HUES48 (cell line): ENCODE results near the gene SLC17A6.

ENCODE experiments used
- H3K27ac ChIP-seq: one replicate; pipeline ENCODE4 v1.7.0; 2013; ENCODE audit warnings: low read depth, low read length, inconsistent platforms
- H3K27me3 ChIP-seq: 2 replicates; pipeline ENCODE4 v1.6.1; 2013; ENCODE audit warnings: mild to moderate bottlenecking, low read length; ENCODE audit not compliant: control insufficient read depth, insufficient read depth
- H3K36me3 ChIP-seq: 2 replicates; pipeline ENCODE4 v1.6.1; 2013; ENCODE audit warnings: low read length; ENCODE audit not compliant: control insufficient read depth, insufficient read depth
- H3K4me1 ChIP-seq: 2 replicates; pipeline ENCODE4 v1.6.1; 2013; ENCODE audit warnings: mild to moderate bottlenecking, low read length; ENCODE audit not compliant: control insufficient read depth, insufficient read depth
- H3K4me3 ChIP-seq: 2 replicates; pipeline ENCODE4 v1.5.1; 2013; ENCODE audit warnings: mild to moderate bottlenecking, low read depth, low read length
- H3K9ac ChIP-seq: 2 replicates; pipeline ENCODE4 v1.6.1; 2013; ENCODE audit warnings: mild to moderate bottlenecking, low read depth, low read length, moderate library complexity
- H3K9me3 ChIP-seq: 2 replicates; pipeline ENCODE4 v1.6.1; 2013; ENCODE audit warnings: low read length; ENCODE audit not compliant: control insufficient read depth, insufficient read depth

Gene SLC17A6

GRCh38 chr11:22337596-22338485 is at the start of gene SLC17A6:
SLC17A6 (plus strand) TSS chr11:22338381; CDS start chr11:22338534, 153 bp downstream.
- Histone ChIP-seq H3K4me1 (peaks cover 52% of the 10 kb centered on the region), H3K9me3 (no peaks in the 10 kb centered on the region), H3K27ac (no peak within 1 kb of the TSS), H3K27me3 (peaks cover 58% of the 10 kb centered on the region), H3K9ac (no peak within 1 kb of the TSS), H3K4me3 (peak within 1 kb of the TSS; percentile 52), H3K36me3 (no peaks in the 10 kb centered on the region)

GRCh38 chr11:22302368-22302767 is 35.8 kb upstream of the SLC17A6 start:
- Histone ChIP-seq H3K9me3 (no peaks in the 10 kb centered on the region), H3K9ac (no peak overlapping the region), H3K4me3 (no peak overlapping the region), H3K4me1 (no peaks in the 10 kb centered on the region), H3K36me3 (no peaks in the 10 kb centered on the region), H3K27ac (no peak overlapping the region), H3K27me3 (no peaks in the 10 kb centered on the region)

- Histone ChIP-seq H3K9me3 (no peaks in the 10 kb centered on the region), H3K4me1 (no peaks in the 10 kb centered on the region), H3K27ac (no peak overlapping the region), H3K4me3 (no peak overlapping the region), H3K36me3 (no peaks in the 10 kb centered on the region), H3K27me3 (no peaks in the 10 kb centered on the region), H3K9ac (no peak overlapping the region)
Measured at GRCh38 chr11:22304337-22304961, 33.7 kb upstream of the SLC17A6 start.

- Histone ChIP-seq H3K9me3 (no peaks in the 10 kb centered on the region), H3K4me1 (no peaks in the 10 kb centered on the region), H3K9ac (no peak overlapping the region), H3K27me3 (no peaks in the 10 kb centered on the region), H3K27ac (no peak overlapping the region), H3K4me3 (no peak overlapping the region), H3K36me3 (no peaks in the 10 kb centered on the region)
Measured at GRCh38 chr11:22317656-22318055, 20.5 kb upstream of the SLC17A6 start.

GRCh38 chr11:22331771-22332170 is 6.4 kb upstream of the SLC17A6 start:
- peaks cover 19% of the 10 kb centered on the region for H3K4me1 ChIP-seq

GRCh38 chr11:22336587-22336986 is 1.6 kb upstream of the SLC17A6 start:
- Histone ChIP-seq H3K4me1 (peaks cover 40% of the 10 kb centered on the region), H3K4me3 (no peak overlapping the region), H3K36me3 (no peaks in the 10 kb centered on the region), H3K27ac (no peak overlapping the region), H3K9me3 (no peaks in the 10 kb centered on the region), H3K9ac (no peak overlapping the region), H3K27me3 (peaks cover 45% of the 10 kb centered on the region)

More at GRCh38 chr11:22331771-22332170, 6.4 kb upstream of the SLC17A6 start:
- no peak overlapping the region for H3K4me3 ChIP-seq
- H3K36me3 ChIP-seq, result no peaks in the 10 kb centered on the region
- H3K27ac ChIP-seq, result no peak overlapping the region
- H3K9me3 ChIP-seq, result no peaks in the 10 kb centered on the region
- no peak overlapping the region for H3K9ac ChIP-seq
- H3K27me3 ChIP-seq, result 0 out of 2 replicates have a peak, but pooled peaks cover 3% of the 10 kb centered on the region

GRCh38 chr11:22339611-22340010 is 1.4 kb downstream of the SLC17A6 start:
- no peaks in the 10 kb centered on the region for H3K36me3 ChIP-seq
- H3K4me1 ChIP-seq, result peaks cover 48% of the 10 kb centered on the region

GRCh38 chr11:22340235-22340634 is 2.1 kb downstream of the SLC17A6 start:
- Histone ChIP-seq H3K9ac (no peak overlapping the region), H3K27ac (no peak overlapping the region), H3K27me3 (peaks cover 81% of the 10 kb centered on the region), H3K9me3 (no peaks in the 10 kb centered on the region), H3K36me3 (no peaks in the 10 kb centered on the region), H3K4me3 (peak overlapping the region; percentile 69), H3K4me1 (peaks cover 45% of the 10 kb centered on the region)

More at GRCh38 chr11:22339611-22340010, 1.4 kb downstream of the SLC17A6 start:
- Histone ChIP-seq H3K9ac (no peak overlapping the region), H3K27ac (no peak overlapping the region), H3K9me3 (no peaks in the 10 kb centered on the region), H3K27me3 (peaks cover 75% of the 10 kb centered on the region), H3K4me3 (no peak overlapping the region)

GRCh38 chr11:22340701-22341587 is 2.8 kb downstream of the SLC17A6 start:
- no peak overlapping the region for H3K9ac ChIP-seq
- H3K4me3 ChIP-seq, result peak overlapping the region; percentile 69

GRCh38 chr11:22341588-22341931 is 3.4 kb downstream of the SLC17A6 start:
- peak overlapping the region; percentile 69 for H3K4me3 ChIP-seq
- peaks cover 52% of the 10 kb centered on the region for H3K4me1 ChIP-seq
- H3K9ac ChIP-seq, result no peak overlapping the region
- H3K27me3 ChIP-seq, result peaks cover 84% of the 10 kb centered on the region
- H3K27ac ChIP-seq, result no peak overlapping the region
- no peaks in the 10 kb centered on the region for H3K9me3 ChIP-seq
- no peaks in the 10 kb centered on the region for H3K36me3 ChIP-seq

More at GRCh38 chr11:22340701-22341587, 2.8 kb downstream of the SLC17A6 start:
- no peaks in the 10 kb centered on the region for H3K36me3 ChIP-seq
- no peak overlapping the region for H3K27ac ChIP-seq
- peaks cover 85% of the 10 kb centered on the region for H3K27me3 ChIP-seq
- no peaks in the 10 kb centered on the region for H3K9me3 ChIP-seq
- peaks cover 46% of the 10 kb centered on the region for H3K4me1 ChIP-seq
